Measurements from ENCODE around the gene NELL2. TPM values are rescaled to one million over a fixed set of nuclear protein-coding genes. Genes with fewer than 3 reads are reported as not detected.

The NELL2 gene
- total RNA-seq, 4 donors from 2014 or later, result 0.12 to 42.0 (median 2.0) TPM; not detected in 1

DNA sequence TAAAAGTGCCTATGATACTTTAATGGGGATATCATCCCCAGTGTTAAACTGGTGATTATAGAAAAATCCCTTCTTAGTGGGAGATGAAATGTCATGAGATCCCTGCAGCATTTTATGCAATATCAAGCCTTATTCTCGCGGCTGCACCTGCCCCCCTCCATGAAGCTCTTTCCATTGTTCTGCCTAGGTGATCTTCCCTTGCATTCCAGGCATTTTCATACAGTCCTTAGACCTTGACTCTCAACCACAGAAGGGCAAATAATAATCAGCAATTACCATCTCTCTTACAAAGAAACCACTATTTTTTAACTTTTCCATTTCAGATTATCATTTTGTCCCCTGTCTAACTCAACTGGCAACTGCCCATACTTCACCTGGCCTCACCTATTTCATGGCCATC, 352.3 kb downstream of the NELL2 start:
- Histone ChIP-seq H3K4me3 (no peak overlapping the region), H3K27me3 (no peaks in the 10 kb centered on the region), H3K27ac (no peak overlapping the region), H3K4me1 (no peaks in the 10 kb centered on the region), H3K9me3 (no peaks in the 10 kb centered on the region), H3K36me3 (no peaks in the 10 kb centered on the region)
- TF ChIP-seq EP300 (IDR thresholded peaks at IDR 0.05), result no peak
- TF ChIP-seq, protein P1, sequence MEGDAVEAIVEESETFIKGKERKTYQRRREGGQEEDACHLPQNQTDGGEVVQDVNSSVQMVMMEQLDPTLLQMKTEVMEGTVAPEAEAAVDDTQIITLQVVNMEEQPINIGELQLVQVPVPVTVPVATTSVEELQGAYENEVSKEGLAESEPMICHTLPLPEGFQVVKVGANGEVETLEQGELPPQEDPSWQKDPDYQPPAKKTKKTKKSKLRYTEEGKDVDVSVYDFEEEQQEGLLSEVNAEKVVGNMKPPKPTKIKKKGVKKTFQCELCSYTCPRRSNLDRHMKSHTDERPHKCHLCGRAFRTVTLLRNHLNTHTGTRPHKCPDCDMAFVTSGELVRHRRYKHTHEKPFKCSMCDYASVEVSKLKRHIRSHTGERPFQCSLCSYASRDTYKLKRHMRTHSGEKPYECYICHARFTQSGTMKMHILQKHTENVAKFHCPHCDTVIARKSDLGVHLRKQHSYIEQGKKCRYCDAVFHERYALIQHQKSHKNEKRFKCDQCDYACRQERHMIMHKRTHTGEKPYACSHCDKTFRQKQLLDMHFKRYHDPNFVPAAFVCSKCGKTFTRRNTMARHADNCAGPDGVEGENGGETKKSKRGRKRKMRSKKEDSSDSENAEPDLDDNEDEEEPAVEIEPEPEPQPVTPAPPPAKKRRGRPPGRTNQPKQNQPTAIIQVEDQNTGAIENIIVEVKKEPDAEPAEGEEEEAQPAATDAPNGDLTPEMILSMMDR (IDR thresholded peaks at IDR 0.05), result no peak
- no peak for ATAC-seq
- WGBS, 2 donors (ENCODE audit: low coverage in 1 of 2), result 93 to 100% methylated on average over 2 of the region's 2 CpGs

DNA sequence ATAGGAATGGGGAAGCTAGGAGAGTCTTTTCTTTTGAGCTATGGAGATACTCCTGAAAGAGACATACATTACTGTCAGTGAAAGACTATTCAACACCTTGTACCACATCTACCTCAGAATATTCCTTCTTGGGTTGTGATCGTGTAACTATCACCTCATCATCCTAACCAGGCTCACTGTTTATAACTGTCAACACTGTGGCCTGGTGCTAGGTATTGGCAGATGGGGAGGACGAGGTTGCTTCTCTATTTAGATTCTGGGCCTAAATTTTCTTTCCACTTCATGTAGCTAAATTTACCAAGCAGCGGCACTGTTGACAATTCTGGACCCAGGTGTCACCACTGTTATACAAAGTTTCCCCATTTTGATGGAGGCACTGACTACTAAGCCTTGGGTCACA, 354.4 kb downstream of the NELL2 start:
- Histone ChIP-seq H3K9me3 (no peaks in the 10 kb centered on the region), H3K4me1 (no peaks in the 10 kb centered on the region), H3K27ac (no peak overlapping the region), H3K4me3 (no peak overlapping the region), H3K27me3 (no peaks in the 10 kb centered on the region), H3K36me3 (no peaks in the 10 kb centered on the region)
- no peak for ATAC-seq
- WGBS, 2 donors (ENCODE audit: low coverage in 1 of 2), result 23 to 66% methylated on average over 2 to 3 of the region's 3 CpGs
- TF ChIP-seq EP300 (IDR thresholded peaks at IDR 0.05) (no peak), POLR2A (IDR thresholded peaks at IDR 0.05) (no peak), POLR2AphosphoS5 (IDR thresholded peaks at IDR 0.05) (no peak)

DNA sequence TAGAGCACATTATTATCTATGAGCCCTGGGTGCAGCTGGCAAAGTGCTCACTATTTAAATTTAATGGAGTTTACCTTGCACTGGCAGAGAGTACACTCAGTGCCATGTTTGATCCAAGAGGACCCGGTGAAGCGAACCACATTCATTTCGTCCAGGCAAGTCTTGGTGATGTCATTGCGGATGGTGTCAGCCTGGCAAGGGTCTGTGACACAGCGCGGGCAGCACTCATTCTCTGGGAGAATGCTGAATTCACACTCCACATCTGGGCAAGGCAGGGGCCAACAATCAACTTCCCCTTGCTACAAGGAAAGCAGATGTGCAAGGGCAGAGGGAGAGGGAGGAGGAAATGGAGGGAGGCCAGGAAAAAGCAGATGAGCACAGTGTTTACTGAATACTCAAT, 356.2 kb downstream of the NELL2 start:
- ATAC-seq, result no peak

DNA sequence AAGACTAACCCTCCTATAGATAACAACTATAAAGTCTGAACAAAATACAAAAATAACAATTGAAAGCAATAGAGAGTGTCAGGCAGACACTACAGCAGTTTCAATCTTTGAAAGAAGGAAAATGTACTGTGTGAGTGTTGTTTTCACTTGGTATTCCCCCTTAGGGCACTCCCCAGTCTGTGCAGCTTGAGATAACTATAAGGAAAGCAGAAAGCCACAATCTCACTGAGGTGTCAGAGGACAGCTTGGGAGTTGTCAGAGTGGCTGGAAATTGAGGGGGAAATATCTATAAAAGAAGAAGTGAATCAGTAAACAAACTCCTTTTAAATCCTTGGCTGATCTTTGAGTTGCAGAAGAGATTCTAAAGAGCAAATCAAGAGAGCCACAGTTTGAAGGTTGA, 364.8 kb downstream of the NELL2 start:
- Histone ChIP-seq H3K9me3 (no peaks in the 10 kb centered on the region), H3K36me3 (no peaks in the 10 kb centered on the region), H3K4me1 (no peaks in the 10 kb centered on the region), H3K4me3 (no peak overlapping the region), H3K27ac (no peak overlapping the region), H3K27me3 (no peaks in the 10 kb centered on the region)
- no peak for TF ChIP-seq POLR2AphosphoS5 (IDR thresholded peaks at IDR 0.05)
- no peak for TF ChIP-seq POLR2A (IDR thresholded peaks at IDR 0.05)
- TF ChIP-seq, protein P1 (IDR thresholded peaks at IDR 0.05), result no peak
- no peak for TF ChIP-seq EP300 (IDR thresholded peaks at IDR 0.05)
- ATAC-seq, result no peak

More for the DNA sequence above, 356.2 kb downstream of the NELL2 start:
- H3K27me3 ChIP-seq, result no peaks in the 10 kb centered on the region
- TF ChIP-seq POLR2A (IDR thresholded peaks at IDR 0.05), result no peak
- TF ChIP-seq POLR2AphosphoS5 (IDR thresholded peaks at IDR 0.05), result no peak
- TF ChIP-seq, protein P1 (IDR thresholded peaks at IDR 0.05), result no peak
- TF ChIP-seq EP300 (IDR thresholded peaks at IDR 0.05), result no peak
- H3K4me1 ChIP-seq, result no peaks in the 10 kb centered on the region
- H3K36me3 ChIP-seq, result no peaks in the 10 kb centered on the region
- WGBS, 2 donors (ENCODE audit: low coverage in 1 of 2), result 93 to 98% methylated on average over 3 to 6 of the region's 6 CpGs
- H3K9me3 ChIP-seq, result no peaks in the 10 kb centered on the region
- no peak overlapping the region for H3K4me3 ChIP-seq
- H3K27ac ChIP-seq, result no peak overlapping the region

DNA sequence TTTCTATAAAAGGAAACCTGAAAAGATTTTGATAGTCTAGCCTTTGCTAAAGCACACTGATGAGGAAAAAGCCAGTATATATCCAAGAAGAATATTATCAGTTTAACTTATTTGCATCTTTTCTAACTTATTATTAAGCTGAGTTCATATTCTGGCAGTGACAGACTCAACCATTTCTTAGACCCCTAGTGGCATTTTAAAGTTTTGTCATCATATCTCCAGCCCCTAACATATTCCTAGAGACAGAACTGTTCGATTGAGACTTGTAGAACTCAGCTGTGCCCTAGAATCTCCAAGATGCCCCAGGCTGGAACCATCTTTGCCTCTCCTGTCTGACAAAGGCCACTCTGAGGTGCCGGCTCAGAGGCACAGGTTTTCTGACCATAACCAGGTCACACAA, 365.6 kb downstream of the NELL2 start:
- H3K4me3 ChIP-seq, result no peak overlapping the region
- H3K36me3 ChIP-seq, result no peaks in the 10 kb centered on the region
- TF ChIP-seq POLR2AphosphoS5 (IDR thresholded peaks at IDR 0.05), result no peak
- TF ChIP-seq, protein P1 (IDR thresholded peaks at IDR 0.05), result no peak
- no peak for TF ChIP-seq POLR2A (IDR thresholded peaks at IDR 0.05)
- no peak for TF ChIP-seq EP300 (IDR thresholded peaks at IDR 0.05)
- H3K27me3 ChIP-seq, result no peaks in the 10 kb centered on the region
- ATAC-seq, result no peak
- H3K4me1 ChIP-seq, result no peaks in the 10 kb centered on the region
- H3K9me3 ChIP-seq, result no peaks in the 10 kb centered on the region
- no peak overlapping the region for H3K27ac ChIP-seq
- WGBS, 2 donors (ENCODE audit: low coverage in 1 of 2), result 83 to 86% methylated on average over 1 to 2 of the region's 2 CpGs

Data from gastroesophageal sphincter (tissue), 4 donors.